Neural cell (in vitro differentiated cells): ENCODE measurements around the gene GPR173. TPM values are rescaled to one million over a fixed set of nuclear protein-coding genes. Genes with fewer than 3 reads are reported as not detected.

Experiments used
- H2AFZ ChIP-seq: fragments of 200-600, 300-800 bp; sonication (generic), shearing (Covaris generic); 2 replicates; pipeline ENCODE4 v1.6.0; 2014; ENCODE audit warnings: low read depth, mild to moderate bottlenecking, antibody characterized with exemption, low read length, moderate library complexity
- H3F3A ChIP-seq: fragments of 200-600 bp; shearing (Covaris generic); 2 replicates; pipeline ENCODE4 v1.6.1; 2016; ENCODE audit warnings: mild to moderate bottlenecking, moderate library complexity, mixed read lengths, antibody characterized with exemption, low read length; ENCODE audit not compliant: insufficient read depth, poor library complexity, severe bottlenecking
- H3K27ac ChIP-seq: fragments of 200-600, 300-800 bp; sonication (generic), shearing (Covaris generic); 2 replicates; pipeline ENCODE4 v1.5.1; 2014; ENCODE audit warnings: mild to moderate bottlenecking, low read length, moderate library complexity
- H3K27me3 ChIP-seq: fragments of 300-800, 200-600 bp; sonication (generic), shearing (Covaris generic); 2 replicates; pipeline ENCODE4 v1.6.0; 2014; ENCODE audit warnings: mild to moderate bottlenecking, low read depth, low read length, moderate library complexity; ENCODE audit not compliant: insufficient read depth
- H3K36me3 ChIP-seq: fragments of 300-800, 200-600 bp; sonication (generic), shearing (Covaris generic); 2 replicates; pipeline ENCODE4 v1.5.1; 2014; ENCODE audit warnings: mild to moderate bottlenecking, antibody characterized with exemption, low read length, moderate library complexity; ENCODE audit not compliant: insufficient read depth
- H3K4me2 ChIP-seq: fragments of 300-800, 200-600 bp; sonication (generic), shearing (Covaris generic); 2 replicates; pipeline ENCODE4 v1.6.0; 2014; ENCODE audit warnings: mild to moderate bottlenecking, low read length
- H3K4me3 ChIP-seq: fragments of 300-800, 200-600 bp; sonication (generic), shearing (Covaris generic); 2 replicates; pipeline ENCODE4 v1.5.1; 2014; ENCODE audit warnings: mild to moderate bottlenecking, low read length, moderate library complexity
- H3K79me2 ChIP-seq: fragments of 200-600 bp; shearing (Covaris generic); replicated peaks from 2 replicates; pipeline ENCODE4 v1.6.0; 2014; ENCODE audit warnings: mild to moderate bottlenecking, low read length, moderate library complexity; ENCODE audit not compliant: insufficient read depth
- H3K9ac ChIP-seq: fragments of 300-800, 200-600 bp; sonication (generic), shearing (Covaris generic); 2 replicates; pipeline ENCODE4 v1.6.1; 2016; ENCODE audit warnings: mild to moderate bottlenecking, low read length, mixed read lengths
- H3K9me2 ChIP-seq: fragments of 200-600 bp; shearing (Covaris generic); 2 replicates; pipeline ENCODE4 v1.6.1; 2016; ENCODE audit warnings: mild to moderate bottlenecking, low read length, mixed read lengths; ENCODE audit not compliant: insufficient read depth
- H3K9me3 ChIP-seq: fragments of 200-600, 300-800 bp; sonication (generic), shearing (Covaris generic); 2 replicates; pipeline ENCODE4 v1.6.1; 2016; ENCODE audit warnings: mild to moderate bottlenecking, mixed run types, low read length, moderate library complexity, mixed read lengths
- H4K20me1 ChIP-seq: fragments of 200-600 bp; shearing (Covaris generic); 2 replicates; pipeline ENCODE4 v1.6.1; 2016; ENCODE audit warnings: mild to moderate bottlenecking, mixed run types; ENCODE audit not compliant: insufficient read depth
- CTCF ChIP-seq: fragments of 450-650 bp; IDR thresholded peaks from 2 replicates; pipeline ENCODE4 v1.5.1; 2014; ENCODE audit warnings: antibody characterized with exemption, mild to moderate bottlenecking, moderate library complexity; ENCODE audit not compliant: poor library complexity, severe bottlenecking
- EP300 ChIP-seq: fragments of 450-650 bp; conservative IDR thresholded peaks from 2 replicates; pipeline ENCODE4 v1.6.1; 2014; ENCODE audit warnings: antibody characterized with exemption, mild to moderate bottlenecking, moderate library complexity; ENCODE audit not compliant: poor library complexity, severe bottlenecking
- EZH2 ChIP-seq: fragments of 200-600, 300-800 bp; shearing (Covaris generic), sonication (generic); IDR thresholded peaks from 2 replicates; pipeline ENCODE4 v1.6.1; 2014; ENCODE audit warnings: antibody characterized with exemption, low read length, borderline replicate concordance, mild to moderate bottlenecking; ENCODE audit not compliant: insufficient read depth, poor library complexity, severe bottlenecking
- MXI1 ChIP-seq: fragments of 450-650 bp; conservative IDR thresholded peaks from 2 replicates; pipeline ENCODE4 v1.6.1; 2014; ENCODE audit warnings: antibody characterized with exemption, mild to moderate bottlenecking; ENCODE audit not compliant: poor library complexity, severe bottlenecking
- POLR2AphosphoS5 ChIP-seq: IDR thresholded peaks from 2 replicates; pipeline ENCODE4 v1.6.1; 2012
- RAD21 ChIP-seq: fragments of 450-650 bp; conservative IDR thresholded peaks from 2 replicates; pipeline ENCODE4 v1.6.1; 2014; ENCODE audit warnings: antibody characterized with exemption, mild to moderate bottlenecking, moderate library complexity
- REST ChIP-seq: IDR thresholded peaks from 2 replicates; pipeline ENCODE4 v1.6.1; 2012; ENCODE audit warnings: borderline replicate concordance
- SMC3 ChIP-seq: fragments of 450-650 bp; conservative IDR thresholded peaks from 2 replicates; pipeline ENCODE4 v1.6.1; 2014; ENCODE audit warnings: antibody characterized with exemption, mild to moderate bottlenecking, moderate library complexity; ENCODE audit not compliant: poor library complexity
- TAF1 ChIP-seq: IDR thresholded peaks from 2 replicates; pipeline ENCODE4 v1.6.1; 2012; ENCODE audit warnings: low read depth
- polyA plus RNA-seq: library from polyadenylated mRNA; depleted of rRNA; stranded (reverse); fragments of >200 nt; gene quantifications from 2 replicates; pipeline ENCODE4 v1.2.3, GENCODE V29; 2014

GPR173 gene
- polyA plus RNA-seq, 1 donor from 2014 or later: 26.9 TPM

- no peak overlapping the region for H3K4me3 ChIP-seq
- H4K20me1 ChIP-seq: no peaks in the 10 kb centered on the region
- no peaks in the 10 kb centered on the region for H3K36me3 ChIP-seq
- H3F3A ChIP-seq: no peaks in the 10 kb centered on the region
- no peak overlapping the region for H3K9ac ChIP-seq
- TF ChIP-seq TAF1: no peak
- TF ChIP-seq POLR2AphosphoS5: no peak
- TF ChIP-seq EP300: no peak
- no peak overlapping the region for H3K4me2 ChIP-seq
- no peak overlapping the region for H2AFZ ChIP-seq
- H3K27ac ChIP-seq: no peak overlapping the region
- no peaks in the 10 kb centered on the region for H3K9me2 ChIP-seq
- H3K27me3 ChIP-seq: no peaks in the 10 kb centered on the region
- H3K79me2 ChIP-seq: no peaks in the 10 kb centered on the region
- H3K9me3 ChIP-seq: no peaks in the 10 kb centered on the region
Measured at GRCh38 chrX:53115550-53115874, 66.9 kb downstream of the GPR173 start.

- H2AFZ ChIP-seq: no peak overlapping the region
- TF ChIP-seq SMC3 (no peak), MXI1 (no peak), CTCF (no peak), EZH2 (no peak), REST (no peak), EP300 (no peak)
- H3K36me3 ChIP-seq: no peaks in the 10 kb centered on the region
- no peak overlapping the region for H3K4me2 ChIP-seq
- no peak overlapping the region for H3K4me3 ChIP-seq
- no peaks in the 10 kb centered on the region for H3K79me2 ChIP-seq
- H3K9me2 ChIP-seq: no peaks in the 10 kb centered on the region
- no peaks in the 10 kb centered on the region for H4K20me1 ChIP-seq
- no peaks in the 10 kb centered on the region for H3F3A ChIP-seq
- no peak overlapping the region for H3K9ac ChIP-seq
- H3K9me3 ChIP-seq: no peaks in the 10 kb centered on the region
- H3K27ac ChIP-seq: no peak overlapping the region
- H3K27me3 ChIP-seq: no peaks in the 10 kb centered on the region
Measured at GRCh38 chrX:53116101-53116500, 67.5 kb downstream of the GPR173 start.

- Histone ChIP-seq H3K79me2 (no peaks in the 10 kb centered on the region), H4K20me1 (no peaks in the 10 kb centered on the region), H3F3A (no peaks in the 10 kb centered on the region), H2AFZ (no peak overlapping the region), H3K9me2 (no peaks in the 10 kb centered on the region), H3K27ac (no peak overlapping the region), H3K4me2 (no peak overlapping the region), H3K9me3 (no peaks in the 10 kb centered on the region), H3K9ac (no peak overlapping the region), H3K36me3 (no peaks in the 10 kb centered on the region), H3K4me3 (no peak overlapping the region), H3K27me3 (no peaks in the 10 kb centered on the region)
- TF ChIP-seq POLR2AphosphoS5: no peak
- TF ChIP-seq CTCF: no peak
- TF ChIP-seq EZH2: no peak
- no peak for TF ChIP-seq RAD21
- TF ChIP-seq TAF1: no peak
- TF ChIP-seq SMC3: no peak
- TF ChIP-seq EP300: no peak
- TF ChIP-seq MXI1: no peak
- TF ChIP-seq REST: no peak
Measured at GRCh38 chrX:53122013-53122412, 73.4 kb downstream of the GPR173 start.
